ENCODE measurements around the gene RCBTB1.
A peak's percentile ranks its signal among the peaks of the same experiment; 100 is the strongest.

DNA sequence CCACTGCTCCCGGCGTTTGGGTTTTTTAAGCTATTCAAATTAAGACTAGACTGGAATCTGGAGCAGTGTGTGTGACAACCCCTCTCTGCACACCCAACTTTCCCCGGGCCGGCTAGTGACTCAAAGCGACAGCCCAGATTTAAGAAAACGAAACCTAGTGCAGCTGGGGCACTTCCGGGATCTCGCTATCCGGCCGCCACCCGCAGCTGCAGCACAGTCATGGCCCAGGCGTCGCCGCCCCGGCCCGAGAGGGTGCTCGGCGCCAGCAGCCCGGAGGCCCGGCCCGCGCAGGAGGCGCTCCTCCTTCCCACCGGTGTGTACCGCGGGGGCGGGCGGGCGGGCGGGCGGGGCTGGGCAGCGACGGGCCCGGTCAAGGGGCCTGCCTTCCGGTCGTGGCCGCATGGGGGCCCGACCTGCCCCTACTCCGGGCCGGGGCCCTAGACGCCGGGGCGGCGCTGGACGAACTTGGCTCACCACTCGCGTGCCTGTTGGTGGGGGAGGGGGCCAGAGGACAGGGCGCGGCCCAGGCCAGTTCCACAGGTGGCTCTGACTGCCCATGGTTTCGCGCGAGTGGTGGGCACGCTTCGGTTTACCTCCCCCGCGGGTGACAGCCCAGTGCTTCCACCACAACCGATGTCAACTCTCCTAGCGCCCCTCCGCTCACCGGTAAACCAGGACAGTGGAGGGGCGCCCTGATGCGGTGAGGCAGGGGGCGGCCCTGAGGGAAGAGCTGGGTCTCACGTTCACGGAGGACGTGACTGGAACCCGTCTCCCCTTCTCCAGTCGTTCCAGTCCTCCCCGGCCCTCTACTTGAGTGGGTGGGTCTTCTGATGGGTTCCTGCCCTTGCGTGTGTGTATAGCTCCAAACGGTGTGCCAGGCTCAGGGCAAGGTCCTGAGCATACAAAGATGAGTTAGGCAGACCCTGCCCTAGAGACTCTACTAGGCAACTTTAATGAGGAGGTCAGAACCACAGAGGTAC lies 89.3 kb downstream of the RCBTB1 start, which contains the start of gene PHF11:
- no peak; the same call in 1 of the 2 replicates for TF ChIP-seq CTCF (conservative IDR thresholded peaks at IDR 0.05)
- TF ChIP-seq ZFX (IDR thresholded peaks at IDR 0.05) = peak; percentile 63

Measured in C4-2B (cell line).